Hematopoietic multipotent progenitor cell treated with erythropoietin and hydrocortisone succinate and interleukin-3 and kit ligand, for 17 days (in vitro differentiated cells): ENCODE results near the gene TEX2.

Experiments
- DNase-seq: peaks from one replicate; pipeline ENCODE4 v3.0.0-alpha.2; 2015; ENCODE audit warnings: low spot score

The TEX2 gene

DNA sequence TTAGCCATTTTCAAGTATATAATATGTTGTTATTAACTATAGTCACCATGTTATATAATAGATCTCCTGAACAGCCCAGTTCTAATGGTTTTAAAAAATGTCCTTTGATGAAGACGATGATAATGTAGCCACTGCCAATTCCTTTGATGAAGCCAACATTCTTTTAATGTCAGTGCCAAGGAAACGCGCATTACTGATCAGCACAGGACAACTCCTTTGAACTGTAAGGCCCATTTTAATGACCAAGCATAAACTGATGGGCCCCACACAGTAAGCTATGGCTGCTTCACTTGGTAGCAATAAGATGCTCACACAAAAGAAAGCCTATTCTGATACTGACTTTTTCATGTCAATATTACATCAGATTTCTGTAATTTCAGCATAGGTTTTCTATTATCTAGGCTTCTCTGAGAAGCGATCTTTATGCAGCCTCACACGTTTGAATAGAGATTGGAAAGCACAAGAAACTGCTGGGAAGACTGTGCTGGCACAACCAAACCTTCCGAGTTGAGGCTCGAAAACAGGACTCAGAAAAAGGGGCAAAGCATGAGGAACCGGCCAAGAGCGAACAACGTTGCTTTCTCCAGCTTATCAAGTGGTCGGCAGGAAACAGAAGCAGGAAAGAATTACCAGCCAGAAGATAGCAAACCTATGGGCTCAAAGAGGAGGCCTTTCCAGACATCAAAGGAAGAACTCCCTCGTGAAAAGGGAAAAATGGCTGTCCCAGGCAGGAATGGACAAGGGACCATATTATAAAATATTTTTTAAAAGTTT is 152.5 kb downstream of the TEX2 start:
- DNase-seq = no peak

- no peak for DNase-seq
Observed at GRCh38 chr17:64109400-64109799, 153.7 kb downstream of the TEX2 start.

DNA sequence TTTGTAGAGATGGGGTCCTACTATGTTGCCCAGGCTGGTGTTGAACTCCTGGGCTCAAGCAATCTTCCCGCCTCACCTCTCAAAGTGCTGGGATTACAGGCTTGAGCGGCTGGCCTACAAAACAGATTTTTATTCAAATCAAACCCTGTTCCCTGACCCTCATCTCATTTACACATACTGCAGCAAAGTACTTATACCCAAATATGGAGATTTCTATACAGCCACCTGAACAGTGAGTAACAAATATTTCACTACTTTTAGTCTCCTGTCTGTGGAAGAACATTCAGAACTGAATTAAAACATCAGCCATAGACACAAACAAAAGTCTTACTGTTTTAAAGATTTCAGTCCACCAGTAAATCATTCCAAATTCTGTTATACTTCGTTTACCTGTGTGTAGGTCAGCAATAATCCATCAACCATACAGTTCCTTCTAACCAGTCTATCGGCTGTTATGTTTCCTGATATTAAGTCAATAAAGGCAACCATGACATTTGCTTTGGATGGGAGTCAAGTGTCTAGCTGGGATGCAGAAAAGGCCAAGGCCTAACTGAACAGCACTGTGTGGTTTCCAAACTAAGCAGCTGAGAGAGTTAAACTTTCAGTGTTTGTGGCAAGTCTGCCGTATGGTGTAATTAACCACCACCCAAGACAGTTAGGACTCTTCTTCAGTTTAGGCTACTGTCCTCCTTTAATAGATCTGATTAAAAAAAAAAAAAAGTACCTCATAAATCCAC is 155.4 kb downstream of the TEX2 start:
- no peak for DNase-seq

- DNase-seq = no peak
Observed at GRCh38 chr17:64106918-64107317, 156.1 kb downstream of the TEX2 start.

DNA sequence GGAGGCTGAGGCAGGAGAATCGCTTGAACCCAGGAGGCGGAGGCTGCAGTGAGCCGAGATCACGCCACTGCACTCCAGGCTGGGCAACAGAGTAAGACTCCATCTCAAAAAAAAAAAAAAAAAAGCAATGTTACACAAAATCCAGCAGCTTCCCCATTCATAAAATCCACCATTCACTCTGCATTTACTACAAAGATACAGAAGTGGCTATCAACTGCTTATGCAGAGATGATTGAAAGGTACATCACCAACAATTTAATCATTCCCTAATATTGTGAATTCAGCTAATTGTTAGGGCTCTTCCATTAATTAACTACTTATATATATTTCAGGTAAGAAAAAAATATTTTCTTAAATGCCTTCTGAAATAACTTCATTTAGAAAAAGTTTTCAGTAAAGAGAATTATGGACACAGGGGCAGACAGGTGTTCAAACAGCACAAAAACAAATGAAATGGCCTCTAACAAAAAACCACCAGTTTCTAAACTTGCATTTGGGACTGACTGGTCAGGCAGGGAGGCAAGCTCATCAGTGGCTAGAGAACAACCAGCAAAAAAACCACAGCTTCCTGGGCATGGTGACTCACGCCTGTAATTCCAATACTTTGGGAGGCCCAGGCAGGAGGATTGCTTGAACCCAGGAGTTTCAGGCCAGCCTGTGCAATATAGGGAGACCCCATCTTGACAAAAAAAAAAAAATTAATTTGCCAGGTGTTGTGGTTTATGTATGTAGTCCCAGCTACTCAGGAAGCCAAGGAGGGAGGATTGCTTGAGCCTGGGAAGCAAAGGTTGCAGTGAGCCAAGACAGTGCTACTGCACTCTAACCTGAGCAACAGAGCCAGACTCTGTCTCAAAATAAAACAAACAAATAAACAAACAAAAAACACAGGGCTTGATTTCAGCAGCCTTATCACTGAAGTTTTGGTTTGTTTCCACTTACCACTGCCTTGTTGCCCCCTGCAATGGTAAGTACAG is 159.4 kb downstream of the TEX2 start:
- DNase-seq = no peak

DNA sequence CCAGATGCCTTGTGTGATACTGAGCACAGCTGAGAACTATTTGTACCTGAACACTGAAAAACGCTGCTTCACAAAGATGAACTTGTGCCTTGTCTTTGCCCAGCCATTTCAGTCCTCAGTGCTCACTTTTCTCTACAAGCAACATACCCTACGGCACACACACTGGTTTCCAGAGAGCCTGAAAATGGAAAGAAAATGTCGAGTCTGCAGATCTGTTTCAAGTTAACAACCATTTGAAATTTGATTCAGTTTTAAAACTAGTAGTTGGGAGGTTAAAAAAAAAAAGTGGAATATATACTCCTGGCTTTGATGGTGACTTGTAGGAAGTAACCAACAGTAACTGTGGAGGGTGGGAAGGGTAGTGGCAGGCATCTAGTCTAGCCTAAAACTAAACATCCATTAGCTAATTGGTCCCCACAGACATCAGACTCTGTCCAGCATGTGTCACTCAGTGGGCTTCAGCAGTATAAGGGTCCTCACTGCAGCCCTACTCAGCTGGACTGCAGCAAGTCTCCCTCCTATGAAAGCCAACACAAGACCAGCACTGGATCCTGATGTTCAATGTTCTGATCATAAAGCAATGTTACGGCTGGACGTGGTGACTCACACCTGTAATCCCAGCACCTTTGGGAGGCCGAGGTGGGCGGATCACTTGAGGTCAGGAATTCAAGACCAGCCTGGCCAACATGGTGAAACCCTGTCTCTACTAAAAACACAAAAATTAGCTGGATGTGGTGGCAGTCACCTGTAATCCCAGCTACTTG is 160.3 kb downstream of the TEX2 start:
- DNase-seq = no peak

DNA sequence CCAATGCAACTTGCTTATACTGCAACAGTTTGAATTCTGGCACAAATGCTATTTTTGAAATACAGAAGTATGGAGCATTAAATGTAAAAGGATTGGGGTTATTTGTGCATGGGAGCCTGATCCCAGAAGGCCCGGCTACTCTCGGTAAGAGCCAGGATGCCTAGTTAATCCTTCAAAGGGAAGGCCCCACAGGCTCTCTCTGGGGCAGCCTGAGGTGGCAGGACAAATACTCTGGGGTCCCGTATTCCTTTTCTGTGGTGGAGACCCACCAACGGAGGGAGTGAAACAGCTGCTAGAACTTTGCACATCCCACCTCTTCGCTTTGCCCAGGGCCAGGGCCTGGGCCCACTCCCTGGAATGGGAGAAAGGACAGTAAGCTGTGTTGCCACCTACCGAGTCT is 163.5 kb downstream of the TEX2 start:
- DNase-seq = no peak
